Activated B cell treated with CpG ODN at 0.5 μM for 24 hours (primary cell): ENCODE measurements around the gene ELOVL7. TPM values are rescaled to one million over a fixed set of nuclear protein-coding genes. Genes with fewer than 3 reads are reported as not detected.

Experiments used
- ATAC-seq: fragments of 200-7000 bp; cut with Tn5 transposase; one replicate; pipeline ENCODE4 v1.10.0; 2021; ENCODE audit warnings: low read depth, mild to moderate bottlenecking, moderate library complexity
- CTCF ChIA-PET: fragments of 350-600 bp; sonication (Branson Sonifier 250); formaldehyde crosslinking; loops from one replicate; lab custom pipeline; 2021; ENCODE audit warnings: antibody characterized with exemption; lab: Charles Lee
- POLR2A ChIA-PET: fragments of 350-600 bp; sonication (Branson Sonifier 250); formaldehyde crosslinking; loops from one replicate; lab custom pipeline; 2021; ENCODE audit warnings: antibody characterized with exemption; lab: Charles Lee
- DNase-seq: peaks from one replicate; pipeline ENCODE4 v3.0.0; 2022
- H3K27ac Mint-ChIP-seq: one replicate; pipeline ENCODE4 v1.8.0; 2020; ENCODE audit warnings: mixed read lengths
- H3K27me3 Mint-ChIP-seq: one replicate; pipeline ENCODE4 v1.8.0; 2021; ENCODE audit warnings: mixed read lengths
- H3K36me3 Mint-ChIP-seq: one replicate; pipeline ENCODE4 v1.8.0; 2021; ENCODE audit warnings: low read depth, mixed read lengths
- H3K4me1 Mint-ChIP-seq: one replicate; pipeline ENCODE4 v1.8.0; 2021; ENCODE audit warnings: mixed read lengths
- H3K4me3 Mint-ChIP-seq: one replicate; pipeline ENCODE4 v1.8.0; 2020; ENCODE audit warnings: mild to moderate bottlenecking, mixed read lengths
- H3K9me3 Mint-ChIP-seq: one replicate; pipeline ENCODE4 v1.8.0; 2020; ENCODE audit warnings: mixed read lengths
- CTCF ChIP-seq: fragments of 200-600 bp; IDR thresholded peaks from one replicate; pipeline ENCODE4 v1.8.0; 2022; ENCODE audit warnings: antibody characterized with exemption, mild to moderate bottlenecking
- intact Hi-C: fragments of 100-400 bp; cut with micrococcal nuclease; formaldehyde crosslinking; loops from one replicate; pipeline ENCODE4 v1.15.1; 2024
- total RNA-seq: library from RNA; stranded (reverse); gene quantifications from 2 replicates; pipeline ENCODE4 v1.2.3, GENCODE V29; 2022

The ELOVL7 gene
- total RNA-seq, 1 donor from 2014 or later = 0.69 TPM

GRCh38 chr5:60833520-60833919 lies 10.5 kb downstream of the ELOVL7 start:
- Mint-ChIP-seq H3K27ac (no peak overlapping the region), H3K4me3 (no peak overlapping the region), H3K36me3 (no peaks in the 10 kb centered on the region), H3K9me3 (no peaks in the 10 kb centered on the region), H3K4me1 (no peaks in the 10 kb centered on the region), H3K27me3 (peaks cover 6% of the 10 kb centered on the region)
- intact Hi-C loops = no loop called here
- DNase-seq (no peak), ATAC-seq (no peak)
- CTCF ChIA-PET = no interaction called here
- no peak for TF ChIP-seq CTCF
- POLR2A ChIA-PET = no interaction called here

GRCh38 chr5:60830581-60831127 lies 13.4 kb downstream of the ELOVL7 start:
- no peak for DNase-seq
- Mint-ChIP-seq H3K36me3 (no peaks in the 10 kb centered on the region), H3K9me3 (no peaks in the 10 kb centered on the region), H3K4me1 (peaks cover 4% of the 10 kb centered on the region), H3K27me3 (no peaks in the 10 kb centered on the region), H3K27ac (no peak overlapping the region), H3K4me3 (no peak overlapping the region)
- POLR2A ChIA-PET = no interaction called here
- CTCF ChIA-PET = no interaction called here
- TF ChIP-seq CTCF = no peak
- no peak for ATAC-seq
- intact Hi-C loops = no loop called here

- CTCF ChIA-PET = no interaction called here
- intact Hi-C loops = no loop called here
- Mint-ChIP-seq H3K36me3 (no peaks in the 10 kb centered on the region), H3K4me3 (no peak overlapping the region), H3K9me3 (no peaks in the 10 kb centered on the region), H3K27ac (no peak overlapping the region), H3K27me3 (no peaks in the 10 kb centered on the region), H3K4me1 (peaks cover 4% of the 10 kb centered on the region)
- ATAC-seq (no peak), DNase-seq (no peak)
- POLR2A ChIA-PET = no interaction called here
- TF ChIP-seq CTCF = no peak
Measured at GRCh38 chr5:60829490-60830266, 14.4 kb downstream of the ELOVL7 start.

- no peak for DNase-seq
- H3K4me1 Mint-ChIP-seq = peaks cover 4% of the 10 kb centered on the region
- no peak overlapping the region for H3K4me3 Mint-ChIP-seq
- no peak overlapping the region for H3K27ac Mint-ChIP-seq
- intact Hi-C loops = no loop called here
- H3K9me3 Mint-ChIP-seq = no peaks in the 10 kb centered on the region
- no peaks in the 10 kb centered on the region for H3K36me3 Mint-ChIP-seq
- ATAC-seq = no peak
- ChIA-PET POLR2A (no interaction called here), CTCF (no interaction called here)
- no peaks in the 10 kb centered on the region for H3K27me3 Mint-ChIP-seq
- TF ChIP-seq CTCF = no peak
Measured at GRCh38 chr5:60827201-60827600, 16.9 kb downstream of the ELOVL7 start.

- intact Hi-C loops = no loop called here
- Mint-ChIP-seq H3K9me3 (no peaks in the 10 kb centered on the region), H3K27me3 (no peaks in the 10 kb centered on the region), H3K4me1 (peaks cover 4% of the 10 kb centered on the region), H3K27ac (no peak overlapping the region), H3K4me3 (no peak overlapping the region), H3K36me3 (no peaks in the 10 kb centered on the region)
- POLR2A ChIA-PET = no interaction called here
- ATAC-seq (peak; percentile 37), DNase-seq (no peak)
- no peak for TF ChIP-seq CTCF
- CTCF ChIA-PET = no interaction called here
Measured at GRCh38 chr5:60826653-60827052, 17.4 kb downstream of the ELOVL7 start.
